NCI-H2227 (cell line): ENCODE results near the gene CDX1.

Source experiments
- DNase-seq: peaks from one replicate; lab custom pipeline; 2025; ENCODE audit not compliant: unreplicated experiment; lab: John Stamatoyannopoulos, UW

Gene CDX1

DNA sequence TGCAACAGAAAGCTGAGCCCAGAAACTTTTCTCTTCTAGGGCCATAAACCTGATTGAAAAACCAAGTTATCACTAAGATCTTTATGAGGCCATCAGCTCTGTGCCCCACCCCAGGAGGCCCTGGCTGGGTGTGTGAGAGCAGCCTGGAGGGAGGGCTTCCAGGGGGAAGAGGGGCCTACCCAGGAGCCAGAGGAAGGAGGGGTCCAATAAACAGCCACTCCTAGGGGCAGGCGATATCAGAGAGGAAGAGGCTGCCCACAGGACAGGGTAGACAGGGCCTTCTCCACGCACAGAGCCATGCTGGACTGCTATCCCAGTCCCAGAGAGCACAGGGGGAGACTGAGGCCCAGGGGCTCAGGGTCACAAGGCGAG, 4.5 kb upstream of the CDX1 start:
- no peak for DNase-seq

DNA sequence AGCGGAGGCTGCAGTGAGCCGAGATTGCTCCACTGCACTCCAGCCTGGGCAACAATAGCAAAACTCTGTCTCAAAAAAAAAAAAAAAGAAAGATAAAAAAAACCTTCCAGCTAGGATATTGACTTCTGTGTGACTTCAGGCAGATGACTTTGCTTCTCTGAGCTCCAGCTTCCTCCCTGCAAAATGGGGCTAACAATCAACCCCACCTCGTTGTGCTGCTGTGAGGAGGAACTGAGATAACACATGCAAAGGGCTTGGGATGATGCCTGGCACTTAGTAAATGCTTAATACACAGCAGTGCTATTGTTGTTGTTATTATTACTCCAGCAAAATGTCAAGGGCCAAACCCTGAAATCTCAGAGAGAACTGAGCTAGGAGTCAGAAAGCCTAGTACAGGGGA, 3.5 kb upstream of the CDX1 start:
- no peak for DNase-seq

DNA sequence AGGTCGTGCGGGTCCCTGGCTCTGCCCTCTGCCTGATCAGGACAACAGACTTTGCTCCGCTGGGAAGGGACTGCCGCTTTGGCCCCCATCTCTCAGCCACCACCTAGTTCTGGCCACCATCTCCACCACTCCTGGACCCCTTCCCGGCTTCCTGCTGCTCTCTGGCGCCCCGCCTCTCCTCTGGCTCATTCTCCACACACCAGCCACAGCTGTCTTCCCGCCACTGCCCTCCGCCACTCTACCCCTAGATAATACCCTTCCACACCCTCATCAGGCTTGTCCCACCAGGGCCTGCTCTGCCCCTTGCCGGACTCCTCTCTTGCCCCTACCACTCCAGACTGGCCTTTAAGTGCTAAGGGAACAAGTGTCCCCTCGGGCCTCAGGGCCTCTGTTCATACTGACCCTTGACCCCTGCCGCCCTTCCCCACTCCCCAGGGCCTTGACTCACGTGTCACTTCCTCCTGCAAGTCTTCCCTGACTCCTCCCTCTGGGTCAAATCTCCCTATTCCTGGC, 3.0 kb upstream of the CDX1 start:
- DNase-seq: no peak

DNA sequence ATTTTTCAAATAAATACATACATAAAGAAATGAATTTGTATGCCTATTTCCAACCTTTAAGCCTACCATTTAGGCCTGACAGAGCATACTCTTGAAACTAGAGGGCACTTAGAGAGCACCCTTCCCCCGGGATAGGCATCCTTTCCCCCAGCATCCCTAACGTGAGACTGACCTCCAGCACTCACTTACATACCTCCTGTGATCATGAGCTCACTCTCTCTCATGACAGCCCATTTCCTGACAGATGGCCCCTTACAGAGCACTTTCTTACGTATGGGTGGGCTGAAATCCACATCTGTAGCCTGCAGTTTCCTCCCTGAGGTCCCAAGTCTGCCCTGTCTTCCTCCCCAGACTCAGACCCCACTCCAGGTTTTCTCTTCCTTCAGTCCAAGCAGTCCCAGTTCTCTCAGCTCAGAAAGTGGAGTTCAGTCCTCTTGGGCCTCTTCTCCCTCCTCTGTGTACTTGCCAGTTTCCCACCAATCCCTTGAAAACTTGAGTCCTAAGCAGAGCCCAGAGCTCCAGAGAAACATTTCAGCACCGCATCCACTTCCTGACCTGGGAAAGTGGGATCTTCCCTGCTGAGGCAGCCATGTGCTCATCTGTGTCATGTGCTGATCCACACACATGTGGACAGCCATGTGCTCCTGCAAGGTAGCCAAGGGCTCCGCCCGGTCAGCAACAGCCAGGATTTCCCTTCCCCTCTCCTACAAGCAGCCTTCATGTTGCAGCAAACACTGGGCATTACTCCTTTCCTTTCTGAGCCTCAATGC, 2.2 kb upstream of the CDX1 start:
- DNase-seq: no peak

DNA sequence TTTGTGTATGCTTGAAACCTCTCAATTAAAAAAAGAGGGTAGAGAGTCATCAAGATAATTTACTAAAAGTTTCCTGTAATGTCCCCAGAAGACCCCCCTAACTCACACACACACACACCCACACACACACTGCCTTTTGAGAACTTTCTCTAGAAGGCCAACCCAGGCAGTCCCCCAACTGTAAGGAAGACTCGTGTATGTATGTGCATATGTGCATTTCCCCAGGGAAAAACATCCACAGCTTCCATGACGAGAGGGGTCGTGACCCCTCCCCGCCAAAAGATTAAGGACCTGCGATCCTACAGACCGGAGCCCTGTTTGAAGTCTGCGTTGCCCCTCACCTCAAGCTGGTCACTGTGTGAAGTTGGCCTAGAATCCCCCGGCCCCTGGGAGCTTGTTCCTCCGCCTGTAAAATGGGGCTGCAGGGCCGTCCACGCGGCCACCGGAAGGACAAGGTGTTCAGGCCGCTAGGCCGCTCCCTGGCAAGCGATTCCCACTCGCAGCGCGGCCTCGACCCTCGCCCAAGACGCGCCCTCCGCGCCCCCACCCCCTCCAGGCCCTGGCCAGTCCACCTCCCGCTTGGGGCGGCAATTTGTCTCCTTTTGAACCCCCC, 435 bp upstream of the CDX1 start:
- no peak for DNase-seq

DNA sequence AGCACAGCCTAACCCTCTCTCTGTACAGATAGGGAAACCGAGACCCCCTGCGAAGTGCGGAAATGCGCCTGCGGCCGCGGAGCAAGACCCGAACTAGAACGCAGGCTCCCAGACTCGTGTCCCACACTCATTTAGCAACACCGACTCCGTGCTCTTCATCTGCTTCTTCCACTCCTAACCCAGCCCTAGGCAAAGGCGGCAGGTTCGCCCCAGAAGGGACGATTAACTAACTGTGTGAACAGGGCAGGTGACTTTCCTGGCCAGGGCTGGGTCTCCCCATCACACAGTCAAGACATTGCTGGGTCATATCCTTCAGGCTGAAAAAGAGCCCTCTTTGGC, 903 bp downstream of the CDX1 start:
- no peak for DNase-seq

DNA sequence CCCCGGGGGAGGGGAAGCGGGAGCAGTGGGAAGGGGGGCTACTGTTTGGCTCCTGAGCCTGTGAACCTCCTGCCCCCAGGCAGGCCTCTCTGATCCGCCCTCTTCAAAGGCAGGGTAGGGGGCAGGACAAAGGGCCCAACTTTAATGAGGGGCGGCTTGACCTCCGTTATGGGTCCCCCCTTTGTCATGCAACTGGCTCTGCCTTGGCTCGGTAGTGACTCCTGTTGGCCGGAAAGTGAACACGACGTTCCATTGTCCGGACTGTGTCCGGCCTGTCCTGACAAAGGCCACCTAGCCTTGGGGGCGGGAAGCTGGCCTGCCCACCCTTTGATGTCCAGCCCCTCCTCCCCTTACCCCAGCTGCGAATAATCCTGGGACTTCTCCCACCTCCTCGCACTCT, 1.3 kb downstream of the CDX1 start:
- DNase-seq: no peak

DNA sequence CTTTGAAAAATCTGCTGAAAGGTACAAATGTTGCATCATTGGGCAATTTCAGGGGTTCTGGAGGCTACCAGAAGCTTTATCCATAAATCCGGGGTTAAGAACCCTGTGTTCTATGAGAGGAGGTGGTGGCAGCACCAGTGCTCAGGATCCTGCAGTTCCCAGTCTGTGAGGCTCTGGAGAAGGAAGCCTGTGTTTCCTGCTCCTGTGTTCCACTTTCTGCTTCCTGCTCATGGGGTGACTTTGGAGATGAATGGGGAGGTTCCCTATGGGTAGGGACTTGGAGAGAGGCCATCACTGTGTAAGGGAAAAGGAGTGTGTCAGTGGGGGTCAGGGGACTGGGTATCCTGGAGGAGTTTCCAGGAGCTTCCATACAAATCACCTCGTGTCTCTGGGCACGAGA, 2.3 kb downstream of the CDX1 start:
- no peak for DNase-seq

DNA sequence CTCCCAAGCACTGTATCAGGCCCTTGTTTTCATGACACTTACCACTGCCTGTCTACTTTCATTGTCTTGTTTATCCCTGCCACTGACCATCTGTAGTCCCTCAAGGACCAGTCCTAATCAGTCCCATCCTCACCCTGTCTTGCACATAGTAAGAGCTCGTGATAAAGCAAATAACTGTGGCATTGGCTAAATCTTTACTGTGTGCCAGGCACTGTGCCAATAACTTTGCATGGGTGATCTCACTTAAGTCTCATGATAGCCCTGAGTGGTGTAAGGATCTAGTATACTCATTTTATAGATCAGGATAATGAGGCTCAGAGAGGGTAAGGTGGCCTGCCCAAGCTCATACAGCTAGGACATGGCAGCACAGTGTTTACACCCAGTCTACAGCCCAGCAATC, 5.6 kb downstream of the CDX1 start:
- no peak for DNase-seq

DNA sequence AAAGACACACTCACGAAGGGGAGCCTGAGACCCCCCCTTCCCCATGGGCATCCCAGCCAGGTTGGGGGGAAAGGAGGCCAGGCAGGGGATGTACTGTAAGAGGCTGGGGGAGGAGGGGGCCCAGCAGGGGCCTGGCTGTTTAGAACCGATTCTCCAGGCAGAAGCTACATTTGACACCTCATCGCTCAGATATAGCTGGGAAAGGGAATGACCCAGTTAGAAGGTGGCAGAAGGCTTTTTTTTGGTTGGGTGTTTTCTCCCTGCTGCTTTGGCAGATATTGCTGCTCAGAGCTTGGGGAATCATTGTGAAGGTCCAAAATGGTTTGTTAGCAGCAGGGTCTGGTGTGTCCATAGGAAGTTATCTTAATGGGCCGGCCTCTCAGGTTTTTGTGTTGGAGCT, 6.0 kb downstream of the CDX1 start:
- no peak for DNase-seq

DNA sequence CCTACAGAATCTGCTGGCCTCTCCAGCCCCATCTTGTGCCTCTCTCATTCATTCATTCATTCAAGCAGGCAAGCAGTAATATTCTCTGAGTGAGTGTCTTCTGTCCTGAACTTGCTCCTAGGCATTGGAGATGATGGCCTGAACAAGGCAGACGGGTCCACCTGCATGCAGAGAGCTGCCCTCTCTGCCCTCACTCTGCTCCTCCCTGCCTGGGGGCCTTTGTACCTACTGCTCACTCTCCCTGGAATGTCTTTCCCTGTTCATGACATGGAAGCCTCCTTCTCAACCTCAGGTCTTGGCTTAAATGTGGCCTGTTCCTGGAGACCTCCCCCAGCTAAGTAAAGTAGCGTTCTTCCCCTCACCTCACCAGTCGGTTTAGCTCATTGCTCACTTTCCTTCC, 6.6 kb downstream of the CDX1 start:
- no peak for DNase-seq

DNA sequence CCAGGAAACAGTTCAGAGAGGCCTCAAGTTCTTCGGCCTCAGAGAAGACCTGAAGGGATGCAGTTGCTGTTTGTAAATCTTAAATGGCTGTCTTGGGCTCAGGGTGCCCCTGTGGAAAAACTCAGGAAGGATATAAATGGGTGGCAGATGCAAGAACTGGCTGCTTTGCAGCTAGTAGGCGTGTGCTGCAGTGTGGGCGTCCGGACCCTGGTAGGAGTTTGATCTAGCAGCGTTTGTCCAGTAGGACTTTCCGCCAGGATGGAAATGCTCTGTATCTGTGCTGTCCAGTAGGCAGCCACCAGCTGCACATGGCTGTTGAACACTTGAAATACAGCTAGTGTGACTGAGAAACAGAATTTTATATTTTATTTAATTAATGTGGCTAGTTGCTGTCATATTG, 7.7 kb downstream of the CDX1 start:
- DNase-seq: no peak

DNA sequence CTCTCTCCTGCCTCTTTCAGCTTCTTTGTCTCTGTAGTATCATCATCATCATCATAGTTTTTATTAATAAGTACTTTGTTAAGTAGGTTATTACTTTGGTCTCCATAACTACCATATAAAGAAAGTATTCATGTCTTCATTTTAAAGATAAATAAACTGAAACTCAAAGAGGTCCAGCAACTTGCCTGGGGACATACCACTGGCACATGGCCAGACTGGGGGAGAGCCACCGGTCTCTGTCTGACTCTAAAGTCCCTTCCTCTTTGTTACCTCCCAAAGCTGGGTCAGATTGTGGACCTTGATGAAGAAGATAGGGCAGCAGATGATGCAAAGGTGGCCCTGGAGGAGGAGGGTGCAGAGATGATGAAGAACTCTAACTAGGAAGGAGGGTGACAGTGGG, 8.5 kb downstream of the CDX1 start:
- DNase-seq: no peak

DNA sequence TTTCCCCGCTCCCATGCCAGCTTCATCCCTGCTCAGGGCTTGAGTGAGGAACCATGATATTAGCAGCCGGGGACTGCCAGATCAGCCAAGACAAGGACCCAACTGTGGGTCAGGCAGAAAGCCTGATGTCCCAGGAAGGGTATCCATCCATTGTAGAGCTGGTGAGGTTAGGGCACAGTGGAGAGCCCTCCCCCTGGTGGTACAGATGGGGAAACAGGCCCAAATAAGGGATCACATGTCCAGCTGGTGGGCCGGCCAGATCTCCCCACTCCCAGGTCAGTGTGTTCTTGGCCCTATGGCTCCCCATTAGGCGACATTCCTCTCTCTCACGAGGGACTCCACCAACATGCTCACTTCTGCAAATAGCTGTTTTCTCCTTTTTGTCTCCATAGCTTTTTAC, 9.0 kb downstream of the CDX1 start:
- no peak for DNase-seq

DNA sequence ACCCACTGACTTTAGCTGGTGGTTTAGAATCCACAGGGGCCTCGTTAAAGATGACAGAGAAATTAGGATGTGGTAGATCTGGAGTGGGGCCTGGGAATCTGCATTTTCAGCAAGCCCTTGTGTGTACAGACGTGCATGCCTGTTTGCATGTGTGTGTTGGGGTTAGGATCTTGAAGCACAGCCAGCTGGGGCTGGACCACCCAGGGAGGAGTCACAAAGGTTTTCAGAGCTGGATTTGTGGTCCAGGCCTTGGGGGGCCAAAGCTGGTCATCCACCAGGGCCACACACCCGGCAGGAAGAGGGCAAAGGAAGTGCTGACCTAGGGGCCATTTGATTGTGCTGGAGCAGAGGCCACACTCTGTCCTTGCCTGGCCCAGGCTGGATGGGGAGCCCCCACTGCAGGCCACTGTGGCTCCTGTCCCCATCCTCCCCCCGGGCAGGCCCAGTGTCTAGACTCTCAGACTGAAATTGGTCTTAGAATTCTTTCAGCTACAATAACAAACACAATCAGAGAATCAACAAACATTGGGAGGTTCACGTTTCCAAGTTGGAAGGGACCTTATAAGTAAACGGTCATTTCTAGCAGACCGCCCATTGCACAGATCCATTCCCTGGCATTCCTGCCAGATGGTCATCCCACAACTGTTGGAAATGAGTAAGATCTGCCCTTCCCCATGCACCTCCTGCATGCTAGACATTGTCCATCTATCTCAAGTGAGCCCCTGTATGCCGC, 10.3 kb downstream of the CDX1 start:
- no peak for DNase-seq

DNA sequence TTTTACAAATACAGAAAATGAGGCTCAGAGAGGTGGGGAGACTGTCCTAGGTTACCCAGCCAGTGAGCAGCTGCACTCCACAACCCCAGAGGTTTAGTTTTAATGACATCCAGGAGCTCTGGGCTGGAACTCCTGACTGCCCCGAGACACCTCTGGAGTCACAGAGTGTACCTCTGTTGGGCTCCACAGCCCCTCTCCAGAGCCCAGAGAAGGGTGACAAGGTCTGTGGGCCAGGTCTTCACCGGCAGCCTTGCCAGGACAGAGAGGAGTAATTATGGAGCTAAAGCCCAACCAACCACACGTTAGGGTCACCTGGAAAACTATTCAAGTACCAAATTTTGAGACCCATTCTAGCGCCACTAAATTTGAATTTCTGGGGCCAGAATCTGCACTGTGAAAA, 11.1 kb downstream of the CDX1 start:
- DNase-seq: no peak

DNA sequence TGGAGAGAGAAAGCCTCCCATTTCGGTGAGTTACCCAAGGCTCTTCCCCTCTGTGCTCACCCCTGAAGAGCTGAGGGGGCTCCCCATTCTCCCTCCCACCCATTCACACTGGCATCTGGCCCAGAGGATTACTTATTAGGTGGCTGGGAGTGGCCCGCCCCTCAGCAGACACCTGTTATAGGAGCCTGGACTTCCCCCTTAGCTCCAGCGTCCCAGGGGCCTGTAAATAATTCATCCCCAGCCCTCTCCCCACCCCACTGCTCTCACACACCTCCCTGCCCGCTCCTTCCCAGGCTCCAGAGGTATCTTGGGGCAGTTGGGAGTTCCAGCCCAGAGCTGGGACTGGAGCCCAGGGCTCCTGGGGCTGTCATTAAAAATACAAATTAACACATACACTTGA, 11.7 kb downstream of the CDX1 start:
- no peak for DNase-seq

DNA sequence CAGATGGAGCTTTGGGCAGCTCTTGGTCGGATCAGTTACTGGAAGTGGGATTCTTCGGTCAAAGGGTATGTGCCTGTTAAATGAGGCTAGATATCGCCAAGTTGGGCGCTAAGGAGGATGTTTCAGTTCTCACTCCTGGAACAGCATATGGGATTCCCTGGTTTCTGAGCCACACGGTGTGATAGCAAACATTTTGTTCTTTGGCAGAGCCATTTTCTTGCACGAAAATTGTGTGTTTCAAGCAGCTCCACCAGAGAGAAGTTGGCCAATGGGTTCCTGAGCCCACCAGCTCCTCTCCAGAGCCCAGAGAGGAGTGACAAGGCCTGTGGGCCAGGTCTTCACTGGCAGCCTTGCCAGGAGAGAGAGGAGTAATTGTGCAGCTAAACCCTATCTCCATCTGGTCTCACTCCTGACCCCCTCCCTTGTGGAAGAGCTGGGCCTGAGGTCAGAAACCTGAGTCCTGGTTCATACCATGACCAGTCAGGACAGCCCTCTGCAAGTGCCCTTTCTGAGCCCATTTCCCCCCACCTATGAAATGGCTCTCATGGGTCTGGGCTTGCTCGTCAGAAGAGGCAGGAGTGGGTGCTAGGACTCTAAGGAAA, 12.5 kb downstream of the CDX1 start:
- no peak for DNase-seq

DNA sequence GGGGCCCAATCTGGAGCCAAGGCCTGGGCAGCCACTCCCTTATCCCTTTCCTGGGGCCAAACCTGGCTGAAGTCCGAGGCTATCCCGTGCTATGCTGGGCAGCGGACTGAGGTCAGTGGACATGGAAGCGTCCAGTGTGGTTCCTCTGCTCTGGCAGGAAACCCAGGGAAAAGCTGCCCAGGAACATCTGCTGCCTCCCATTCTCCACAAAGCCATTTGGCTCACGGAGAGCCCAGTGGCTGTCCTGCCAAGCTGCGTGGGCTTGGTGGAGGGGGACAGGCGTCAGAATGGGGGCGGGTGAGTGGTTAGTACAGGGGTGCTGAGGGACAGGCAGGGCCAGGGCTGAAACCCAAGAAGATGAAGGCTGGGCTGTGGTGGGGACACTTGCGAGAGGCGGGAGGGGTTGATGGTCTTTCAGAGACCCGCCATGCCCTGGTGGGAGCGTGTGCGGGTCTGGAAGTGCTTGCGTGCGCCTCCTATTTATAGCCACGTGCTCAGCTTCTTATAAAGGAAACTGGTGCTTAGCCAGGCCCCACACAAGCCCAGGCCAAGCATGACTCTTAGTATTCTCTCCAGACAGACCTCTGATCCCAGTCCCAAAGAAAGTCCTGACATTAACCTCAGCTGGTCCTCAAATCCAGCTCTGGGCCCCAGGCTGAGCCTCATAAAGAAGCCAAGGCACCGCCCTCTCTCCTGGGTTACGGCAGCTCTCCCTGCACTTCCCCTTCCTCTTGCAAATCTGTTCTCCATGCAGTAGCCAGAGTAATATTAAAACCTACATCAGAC, 13.9 kb downstream of the CDX1 start:
- no peak for DNase-seq

DNA sequence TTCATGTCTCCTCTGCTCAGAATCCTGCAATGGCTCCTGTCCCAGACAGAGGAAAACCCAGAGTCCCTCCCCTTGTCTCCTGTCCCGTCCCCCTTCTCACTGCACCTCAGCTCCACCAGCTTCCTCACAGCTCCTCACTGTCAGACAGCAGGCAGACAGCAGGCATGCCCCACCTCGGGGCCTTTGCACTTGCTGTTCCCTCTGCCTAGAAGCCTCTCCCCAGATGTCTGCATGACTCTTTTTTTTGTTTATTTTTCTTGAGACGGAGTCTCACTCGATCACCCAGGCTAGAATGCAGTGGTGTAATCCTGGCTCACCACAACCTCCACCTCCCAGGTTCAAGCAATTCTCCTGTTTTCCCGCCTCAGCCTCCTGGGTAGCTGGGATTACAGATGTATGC, 14.4 kb downstream of the CDX1 start:
- no peak for DNase-seq
